Upper lobe of left lung (tissue), 4 donors: ENCODE results near the gene GRIK2.
"Not testable (repeated sequence)": the region's sequence is repeated elsewhere in the genome, so short reads cannot be mapped to it uniquely, and the experiment has no call there.

Experiments used
- POLR2A ChIP-seq, 4 donors: fragments of 450-650 bp; IDR thresholded peaks; one replicate each; pipeline ENCODE4 v1.5.1; 2016 to 2017; ENCODE audit warnings: antibody characterized with exemption in 4 of 4, mild to moderate bottlenecking in 2 of 4
- POLR2AphosphoS5 ChIP-seq, 2 donors: sonication (generic); formaldehyde crosslinking; IDR thresholded peaks; one replicate each; pipeline ENCODE4 v1.5.1; 2017; ENCODE audit warnings: antibody characterized with exemption in 2 of 2
- TF ChIP-seq, protein P1 (sequence below), 6 experiments: fragments of 450-650 bp in 4 of 6; fragments of 200-600 bp in 2 of 6; sonication (generic) in 2 of 6; IDR thresholded peaks; one replicate each; pipeline ENCODE4 v1.5.1; 2016 to 2019; ENCODE audit warnings: antibody characterized with exemption in 6 of 6

DNA sequence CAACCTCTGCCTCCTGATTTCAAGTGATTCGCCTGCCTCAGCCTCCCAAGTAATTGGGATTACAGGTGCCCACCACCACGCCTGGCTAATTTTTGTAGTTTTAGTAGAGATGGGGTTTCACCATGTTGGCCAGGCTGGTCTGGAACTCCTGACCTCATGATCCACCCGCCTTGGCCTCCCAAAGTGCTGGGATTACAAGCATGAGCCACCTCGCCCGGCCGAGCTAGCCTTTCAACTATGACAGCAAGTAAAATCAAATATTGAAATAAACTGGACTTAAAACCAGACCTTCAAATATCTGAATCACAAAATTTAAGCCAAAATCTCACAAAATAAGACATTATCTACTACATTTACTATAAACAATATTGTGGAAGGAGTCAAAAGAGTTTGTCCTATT is 42.9 kb upstream of the GRIK2 start:
- TF ChIP-seq, protein P1, sequence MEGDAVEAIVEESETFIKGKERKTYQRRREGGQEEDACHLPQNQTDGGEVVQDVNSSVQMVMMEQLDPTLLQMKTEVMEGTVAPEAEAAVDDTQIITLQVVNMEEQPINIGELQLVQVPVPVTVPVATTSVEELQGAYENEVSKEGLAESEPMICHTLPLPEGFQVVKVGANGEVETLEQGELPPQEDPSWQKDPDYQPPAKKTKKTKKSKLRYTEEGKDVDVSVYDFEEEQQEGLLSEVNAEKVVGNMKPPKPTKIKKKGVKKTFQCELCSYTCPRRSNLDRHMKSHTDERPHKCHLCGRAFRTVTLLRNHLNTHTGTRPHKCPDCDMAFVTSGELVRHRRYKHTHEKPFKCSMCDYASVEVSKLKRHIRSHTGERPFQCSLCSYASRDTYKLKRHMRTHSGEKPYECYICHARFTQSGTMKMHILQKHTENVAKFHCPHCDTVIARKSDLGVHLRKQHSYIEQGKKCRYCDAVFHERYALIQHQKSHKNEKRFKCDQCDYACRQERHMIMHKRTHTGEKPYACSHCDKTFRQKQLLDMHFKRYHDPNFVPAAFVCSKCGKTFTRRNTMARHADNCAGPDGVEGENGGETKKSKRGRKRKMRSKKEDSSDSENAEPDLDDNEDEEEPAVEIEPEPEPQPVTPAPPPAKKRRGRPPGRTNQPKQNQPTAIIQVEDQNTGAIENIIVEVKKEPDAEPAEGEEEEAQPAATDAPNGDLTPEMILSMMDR (IDR thresholded peaks at IDR 0.05): not testable (repeated sequence)
- not testable (repeated sequence) for TF ChIP-seq POLR2A, POLR2AphosphoS5 (IDR thresholded peaks at IDR 0.05)
